Activated T-helper 1 cell treated with anti-CD3 and anti-CD28 coated beads, Interleukin-12 subunit alpha, Interleukin-12 subunit beta, Interleukin-2, Interleukin-4 antibody, amounts not matched to agents 30 ng/mL and 10 ng/mL and 1 ng/mL, durations not matched to agents 14 hours and 24 hours and 36 hours (primary cell): ENCODE results near the gene ZNF226. TPM values are rescaled to one million over a fixed set of nuclear protein-coding genes. Genes with fewer than 3 reads are reported as not detected.
"Not testable (repeated sequence)": the region's sequence is repeated elsewhere in the genome, so short reads cannot be mapped to it uniquely, and the experiment has no call there.

Experiments
- DNase-seq: peaks from one replicate; pipeline ENCODE4 v3.0.0; 2021; ENCODE audit warnings: low spot score
- H3K27ac Mint-ChIP-seq: one replicate; pipeline ENCODE4 v1.8.0; 2021; ENCODE audit warnings: mild to moderate bottlenecking, mixed read lengths
- H3K27me3 Mint-ChIP-seq: one replicate; pipeline ENCODE4 v1.8.0; 2022; ENCODE audit warnings: mild to moderate bottlenecking, moderate library complexity, mixed read lengths; ENCODE audit not compliant: insufficient read depth
- H3K36me3 Mint-ChIP-seq: one replicate; pipeline ENCODE4 v1.8.0; 2021; ENCODE audit warnings: low read depth, mixed read lengths
- H3K4me1 Mint-ChIP-seq: one replicate; pipeline ENCODE4 v1.8.0; 2021; ENCODE audit warnings: low read depth, mixed read lengths
- H3K4me3 Mint-ChIP-seq: one replicate; pipeline ENCODE4 v1.8.0; 2021; ENCODE audit warnings: mild to moderate bottlenecking, moderate library complexity, mixed read lengths
- H3K9me3 Mint-ChIP-seq: one replicate; pipeline ENCODE4 v1.8.0; 2021; ENCODE audit warnings: mixed read lengths
- intact Hi-C: fragments of 100-400 bp; cut with micrococcal nuclease; formaldehyde crosslinking; loops from one replicate; pipeline ENCODE4 v1.15.1; 2024
- total RNA-seq: library from RNA; stranded (reverse); gene quantifications from 2 replicates; pipeline ENCODE4 v1.2.3, GENCODE V29; 2022

Gene ZNF226
- total RNA-seq, 1 donor from 2014 or later: 10.5 TPM

DNA sequence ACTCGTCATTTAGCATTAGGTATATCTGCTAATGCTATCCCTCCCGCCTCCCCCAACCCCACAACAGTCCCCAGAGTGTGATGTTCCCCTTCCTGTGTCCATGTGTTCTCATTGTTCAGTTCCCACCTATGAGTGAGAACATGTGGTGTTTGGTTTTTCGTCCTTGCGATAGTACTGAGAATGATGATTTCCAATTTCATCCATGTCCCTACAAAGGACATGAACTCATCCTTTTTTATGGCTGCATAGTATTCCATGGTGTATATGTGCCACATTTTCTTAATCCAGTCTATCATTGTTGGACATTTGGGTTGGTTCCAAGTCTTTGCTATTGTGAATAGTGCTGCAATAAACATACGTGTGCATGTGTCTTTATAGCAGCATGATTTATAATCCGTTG is 55.9 kb downstream of the ZNF226 start:
- H3K4me3 Mint-ChIP-seq, DNase-seq, H3K27me3 Mint-ChIP-seq, H3K4me1 Mint-ChIP-seq, intact Hi-C loops, H3K27ac Mint-ChIP-seq: not testable (repeated sequence)
- H3K36me3 Mint-ChIP-seq: peaks cover 53% of the 10 kb centered on the region
- H3K9me3 Mint-ChIP-seq: peaks cover 45% of the 10 kb centered on the region

DNA sequence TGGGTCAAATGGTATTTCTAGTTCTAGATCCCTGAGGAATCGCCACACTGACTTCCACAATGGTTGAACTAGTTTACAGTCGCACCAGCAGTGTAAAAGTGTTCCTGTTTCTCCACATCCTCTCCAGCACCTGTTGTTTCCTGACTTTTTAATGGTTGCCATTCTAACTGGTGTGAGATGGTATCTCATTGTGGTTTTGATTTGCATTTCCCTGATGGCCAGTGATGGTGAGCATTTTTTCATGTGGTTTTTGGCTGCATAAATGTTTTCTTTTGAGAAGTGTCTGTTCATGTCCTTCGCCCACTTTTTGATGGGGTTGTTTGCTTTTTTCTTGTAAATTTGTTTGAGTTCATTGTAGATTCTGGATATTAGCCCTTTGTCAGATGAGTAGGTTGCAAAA is 56.4 kb downstream of the ZNF226 start:
- H3K27ac Mint-ChIP-seq, H3K4me1 Mint-ChIP-seq, H3K27me3 Mint-ChIP-seq, intact Hi-C loops, H3K4me3 Mint-ChIP-seq, DNase-seq: not testable (repeated sequence)
- Mint-ChIP-seq H3K36me3 (peaks cover 52% of the 10 kb centered on the region), H3K9me3 (peaks cover 44% of the 10 kb centered on the region)

Other genes starting within 250 kb of the ZNF226 start
- gene ZNF45, start 229.8 kb upstream of the ZNF226 start, total RNA-seq: 11.5 and 13.1 TPM in 2 replicates
- gene ZNF221, start 213.9 kb upstream of the ZNF226 start, total RNA-seq: 0.56 and 0.75 TPM in 2 replicates
- gene ZNF155, start 180.9 kb upstream of the ZNF226 start, total RNA-seq: 5.2 and 6.5 TPM in 2 replicates
- 4.0 and 4.3 TPM in 2 replicates for gene ZNF230, start 162.1 kb upstream of the ZNF226 start, total RNA-seq
- 1.2 and 1.5 TPM in 2 replicates for gene ZNF222, start 139.7 kb upstream of the ZNF226 start, total RNA-seq
- 0.18 TPM in 1 of 2 replicates, not detected in the other for gene ZNF223, start 113.1 kb upstream of the ZNF226 start, total RNA-seq
- 1.3 and 1.4 TPM in 2 replicates for gene ZNF284, start 92.9 kb upstream of the ZNF226 start, total RNA-seq
- 18.8 and 20.4 TPM in 2 replicates for gene ZNF224, start 70.7 kb upstream of the ZNF226 start, total RNA-seq
- 3.8 and 5.0 TPM in 2 replicates for gene ZNF225, start 51.7 kb upstream of the ZNF226 start, total RNA-seq
- 8.4 and 10.3 TPM in 2 replicates for gene ZNF234, start 23.5 kb upstream of the ZNF226 start, total RNA-seq
- gene ZNF227, start 47.4 kb downstream of the ZNF226 start, total RNA-seq: 21.7 and 22.6 TPM in 2 replicates
- 0.26 TPM in 1 of 2 replicates, not detected in the other for gene ZNF233, start 94.8 kb downstream of the ZNF226 start, total RNA-seq
- gene ZNF235, start 139.9 kb downstream of the ZNF226 start, total RNA-seq: 3.8 and 4.7 TPM in 2 replicates
- gene ZNF112, start 191.6 kb downstream of the ZNF226 start, total RNA-seq: not detected in 2 replicates
- 0.07 TPM in 1 of 2 replicates, not detected in the other for gene ZNF285, start 236.5 kb downstream of the ZNF226 start, total RNA-seq